H9 (cell line): ENCODE measurements around the gene TP73. TPM values are rescaled to one million over a fixed set of nuclear protein-coding genes. Genes with fewer than 3 reads are reported as not detected.

Experiments used
- DNase-seq: peaks from one replicate; pipeline ENCODE4 v3.0.0-alpha.2; 2017
- H2AFZ ChIP-seq: one replicate; pipeline ENCODE4 v1.6.1; 2013; ENCODE audit warnings: mild to moderate bottlenecking, low read length, control low read depth, moderate library complexity
- H2AK5ac ChIP-seq: 2 replicates; pipeline ENCODE4 v1.6.1; 2013; ENCODE audit warnings: low read length, control low read depth, mixed read lengths; ENCODE audit not compliant: insufficient read length
- H2BK120ac ChIP-seq: one replicate; pipeline ENCODE4 v1.6.1; 2013; ENCODE audit warnings: low read depth, mild to moderate bottlenecking, low read length, control low read depth, inconsistent platforms; ENCODE audit not compliant: poor library complexity, severe bottlenecking
- H2BK12ac ChIP-seq: 2 replicates; pipeline ENCODE4 v1.6.1; 2013; ENCODE audit warnings: low read length, control low read depth, mixed read lengths, low read depth; ENCODE audit not compliant: insufficient read length
- H2BK15ac ChIP-seq: 2 replicates; pipeline ENCODE4 v1.6.1; 2013; ENCODE audit warnings: low read depth, low read length, control low read depth
- H2BK20ac ChIP-seq: one replicate; pipeline ENCODE4 v1.6.1; 2013; ENCODE audit warnings: low read depth, mild to moderate bottlenecking, low read length, control low read depth, inconsistent platforms; ENCODE audit not compliant: poor library complexity, severe bottlenecking
- H2BK5ac ChIP-seq: 2 replicates; pipeline ENCODE4 v1.6.1; 2013; ENCODE audit warnings: low read length, control low read depth, mixed read lengths; ENCODE audit not compliant: insufficient read length
- H3K14ac ChIP-seq: 2 replicates; pipeline ENCODE4 v1.6.1; 2013; ENCODE audit warnings: low read length, control low read depth; ENCODE audit not compliant: insufficient read depth
- H3K18ac ChIP-seq: 2 replicates; pipeline ENCODE4 v1.6.1; 2013; ENCODE audit warnings: low read depth, mild to moderate bottlenecking, mixed read lengths, low read length, control low read depth; ENCODE audit not compliant: insufficient read length
- H3K23ac ChIP-seq: 2 replicates; pipeline ENCODE4 v1.6.1; 2013; ENCODE audit warnings: low read length, control low read depth, mixed read lengths, low read depth; ENCODE audit not compliant: insufficient read length
- H3K23me2 ChIP-seq: 2 replicates; pipeline ENCODE4 v1.6.1; 2013; ENCODE audit warnings: low read depth, mild to moderate bottlenecking, mixed read lengths, low read length, control low read depth; ENCODE audit not compliant: insufficient read length, poor library complexity, severe bottlenecking
- H3K27ac ChIP-seq: 2 replicates; pipeline ENCODE4 v1.5.1; 2013; ENCODE audit warnings: low read length, control low read depth, mixed read lengths, low read depth; ENCODE audit not compliant: insufficient read length
- H3K27me3 ChIP-seq: 2 replicates; pipeline ENCODE4 v1.6.1; 2013; ENCODE audit warnings: low read length, control low read depth, inconsistent platforms; ENCODE audit not compliant: insufficient read depth
- H3K4ac ChIP-seq: 2 replicates; pipeline ENCODE4 v1.6.1; 2013; ENCODE audit warnings: low read depth, mild to moderate bottlenecking, control low read depth, inconsistent platforms, low read length, moderate library complexity
- H3K4me1 ChIP-seq: 2 replicates; pipeline ENCODE4 v1.6.1; 2013; ENCODE audit warnings: low read length, control low read depth, inconsistent platforms; ENCODE audit not compliant: insufficient read depth
- H3K4me2 ChIP-seq: 2 replicates; pipeline ENCODE4 v1.6.1; 2013; ENCODE audit warnings: low read length, control low read depth, mixed read lengths; ENCODE audit not compliant: insufficient read length, insufficient read depth
- H3K56ac ChIP-seq: 2 replicates; pipeline ENCODE4 v1.6.1; 2013; ENCODE audit warnings: low read depth, mild to moderate bottlenecking, mixed read lengths, low read length, control low read depth; ENCODE audit not compliant: insufficient read length
- H3K79me1 ChIP-seq: 2 replicates; pipeline ENCODE4 v1.6.1; 2013; ENCODE audit warnings: low read depth, mild to moderate bottlenecking, moderate library complexity, low read length, control low read depth, inconsistent platforms; ENCODE audit not compliant: insufficient read depth, poor library complexity, severe bottlenecking
- H3K79me2 ChIP-seq: 2 replicates; pipeline ENCODE4 v1.6.1; 2013; ENCODE audit warnings: low read length, control low read depth, inconsistent platforms; ENCODE audit not compliant: insufficient read depth
- H3K9ac ChIP-seq: 2 replicates; pipeline ENCODE4 v1.6.1; 2013; ENCODE audit warnings: low read length, control low read depth, mixed read lengths; ENCODE audit not compliant: insufficient read length; ENCODE audit errors: extremely low read depth
- H3K9me3 ChIP-seq: one replicate; pipeline ENCODE4 v1.6.1; 2013; ENCODE audit warnings: low read depth, low read length, inconsistent platforms; ENCODE audit not compliant: control insufficient read depth
- H3T11ph ChIP-seq: one replicate; pipeline ENCODE4 v1.6.1; 2013; ENCODE audit warnings: mild to moderate bottlenecking, low read length, control low read depth, inconsistent platforms
- H4K20me1 ChIP-seq: one replicate; pipeline ENCODE4 v1.6.1; 2013; ENCODE audit not compliant: control insufficient read depth, insufficient read length, insufficient read depth
- H4K5ac ChIP-seq: 2 replicates; pipeline ENCODE4 v1.6.1; 2013; ENCODE audit warnings: low read depth, mild to moderate bottlenecking, mixed read lengths, low read length, control low read depth; ENCODE audit not compliant: insufficient read length
- H4K8ac ChIP-seq: replicated peaks from 2 replicates; pipeline ENCODE4 v1.6.1; 2013; ENCODE audit warnings: low read length, control low read depth, mixed read lengths, low read depth; ENCODE audit not compliant: insufficient read length
- H4K91ac ChIP-seq: 2 replicates; pipeline ENCODE4 v1.6.1; 2013; ENCODE audit warnings: low read depth, mild to moderate bottlenecking, moderate library complexity, mixed read lengths, low read length, control low read depth; ENCODE audit not compliant: insufficient read length
- H3K27ac Mint-ChIP-seq, 3 experiments: 2 replicates in 2 of 3; 3 replicates in 1 of 3; pipeline ENCODE4 v1.8.0; 2020 to 2021; ENCODE audit warnings: mixed read lengths in 3 of 3, mild to moderate bottlenecking in 1 of 3, moderate library complexity in 1 of 3
- H3K27me3 Mint-ChIP-seq: 2 replicates; pipeline ENCODE4 v1.8.0; 2021; ENCODE audit warnings: low read depth, mild to moderate bottlenecking, moderate library complexity, mixed read lengths
- H3K36me3 Mint-ChIP-seq, 3 experiments: 2 replicates in 2 of 3; 3 replicates in 1 of 3; pipeline ENCODE4 v1.8.0; 2020 to 2021; ENCODE audit warnings: low read depth in 3 of 3, mixed read lengths in 3 of 3; ENCODE audit not compliant: insufficient read depth in 1 of 3
- H3K4me1 Mint-ChIP-seq, 2 experiments: 2 replicates each; pipeline ENCODE4 v1.8.0; 2020; ENCODE audit warnings: mixed read lengths in 2 of 2
- H3K4me3 Mint-ChIP-seq, 2 experiments: 2 replicates in 1 of 2; 3 replicates in 1 of 2; pipeline ENCODE4 v1.8.0; 2020 to 2021; ENCODE audit warnings: mild to moderate bottlenecking in 2 of 2, mixed read lengths in 2 of 2, moderate library complexity in 1 of 2
- H3K9me3 Mint-ChIP-seq, 2 experiments: 2 replicates in 1 of 2; 3 replicates in 1 of 2; pipeline ENCODE4 v1.8.0; 2020; ENCODE audit warnings: mild to moderate bottlenecking in 2 of 2, mixed read lengths in 2 of 2, moderate library complexity in 1 of 2
- CTCF ChIP-seq: fragments of 200-600 bp; sonication (generic); conservative IDR thresholded peaks from 3 replicates; pipeline ENCODE4 v1.8.0; 2021; ENCODE audit warnings: antibody characterized with exemption, mild to moderate bottlenecking
- WGBS: extraction: QIAGEN DNeasy Blood & Tissue Kit; methylation state at CpG from one replicate; pipeline ENCODE4 v1.1.7; 2013; ENCODE audit warnings: missing lambda C conversion rate, low lambda C conversion rate, mixed read lengths; ENCODE audit not compliant: insufficient read length; ENCODE audit errors: extremely low coverage; 5-methylcytosine and 5-hydroxymethylcytosine counted together
- total RNA-seq: library from RNA; stranded (reverse); gene quantifications from 2 replicates; pipeline ENCODE4 v1.2.1, GENCODE V29; 2021

Gene TP73
- total RNA-seq, 1 experiment from 2014 or later: 4.7 TPM

- Histone ChIP-seq H3K79me2 (no peaks in the 10 kb centered on the region), H3K27me3 (peaks cover 7% of the 10 kb centered on the region; the same call in 1 of the 2 replicates), H2AK5ac (no peak overlapping the region), H3K79me1 (no peaks in the 10 kb centered on the region), H2BK12ac (no peak overlapping the region), H4K91ac (no peak overlapping the region), H2BK20ac (no peak overlapping the region), H2BK5ac (no peak overlapping the region), H2AFZ (no peak overlapping the region), H3K27ac (no peak overlapping the region), H3K9ac (no peak overlapping the region), H2BK120ac (no peak overlapping the region), H4K8ac (no peak overlapping the region), H4K20me1 (no peaks in the 10 kb centered on the region), H3K56ac (no peak overlapping the region), H3K4me2 (no peak overlapping the region), H3K9me3 (no peaks in the 10 kb centered on the region), H3K23me2 (no peaks in the 10 kb centered on the region), H4K5ac (no peak overlapping the region), H3K4ac (no peak overlapping the region), H2BK15ac (no peak overlapping the region), H3K18ac (no peak overlapping the region), H3K23ac (no peak overlapping the region), H3K4me1 (no peaks in the 10 kb centered on the region), H3T11ph (no peak overlapping the region), H3K14ac (no peak overlapping the region)
- no peaks in the 10 kb centered on the region for H3K9me3 Mint-ChIP-seq
- no peak overlapping the region for H3K4me3 Mint-ChIP-seq
- no CpG with 5 or more reads among the region's 15 CpGs for WGBS
- no peak overlapping the region; a peak in 1 of 7 replicates for H3K27ac Mint-ChIP-seq
- H3K4me1 Mint-ChIP-seq: peaks cover 12 to 17% of the 10 kb centered on the region in 2 experiments
- no peak for DNase-seq
- peaks cover 73% of the 10 kb centered on the region for H3K27me3 Mint-ChIP-seq
- no peaks in the 10 kb centered on the region for H3K36me3 Mint-ChIP-seq
- no peak for TF ChIP-seq CTCF
These were observed 6.8 kb downstream of the TP73 start for GRCh38 chr1:3659093-3659492.
